NOMO-1 treated with dmso at 0.1 percent for 144 hours (cell line): ENCODE results near the gene NLGN4Y.

Experiments used
- DNase-seq: peaks from one replicate; lab custom pipeline; 2025; ENCODE audit not compliant: unreplicated experiment; lab: John Stamatoyannopoulos, UW

NLGN4Y gene

GRCh38 chrY:14524272-14525231 is at the start of gene NLGN4Y:
Gene NLGN4Y, plus strand, starts transcription at chrY:14524529. Its CDS starts 97,591 bp downstream, at chrY:14622120.
- no peak for DNase-seq

- DNase-seq, result no peak
Measured at GRCh38 chrY:14485935-14486334, 38.4 kb upstream of the NLGN4Y start.

- DNase-seq, result no peak
Measured at GRCh38 chrY:14490226-14490625, 34.1 kb upstream of the NLGN4Y start.

GRCh38 chrY:14498071-14498470 is 26.3 kb upstream of the NLGN4Y start:
- no peak for DNase-seq

- DNase-seq, result no peak
Measured at GRCh38 chrY:14504592-14504991, 19.7 kb upstream of the NLGN4Y start.

GRCh38 chrY:14522379-14522950 is 1.9 kb upstream of the NLGN4Y start:
- no peak for DNase-seq

GRCh38 chrY:14523491-14524271 is 648 bp upstream of the NLGN4Y start:
- DNase-seq, result no peak

GRCh38 chrY:14525315-14525714 is 986 bp downstream of the NLGN4Y start:
- no peak for DNase-seq

- no peak for DNase-seq
Measured at GRCh38 chrY:14528361-14528760, 4.0 kb downstream of the NLGN4Y start.

GRCh38 chrY:14536703-14537102 is 12.4 kb downstream of the NLGN4Y start:
- no peak for DNase-seq

GRCh38 chrY:14543506-14543905 is 19.2 kb downstream of the NLGN4Y start:
- no peak for DNase-seq

GRCh38 chrY:14581294-14581693 is 57.0 kb downstream of the NLGN4Y start:
- no peak for DNase-seq

- DNase-seq, result no peak
Measured at GRCh38 chrY:14586725-14587124, 62.4 kb downstream of the NLGN4Y start.

- no peak for DNase-seq
Measured at GRCh38 chrY:14601372-14601771, 77.0 kb downstream of the NLGN4Y start.

GRCh38 chrY:14617625-14618024 is 93.3 kb downstream of the NLGN4Y start:
- no peak for DNase-seq

- DNase-seq, result no peak
Measured at GRCh38 chrY:14618513-14618912, 94.2 kb downstream of the NLGN4Y start.

- no peak for DNase-seq
Measured at GRCh38 chrY:14628208-14628607, 103.9 kb downstream of the NLGN4Y start.

GRCh38 chrY:14631676-14632075 is 107.3 kb downstream of the NLGN4Y start:
- DNase-seq, result no peak

GRCh38 chrY:14633718-14634117 is 109.4 kb downstream of the NLGN4Y start:
- DNase-seq, result no peak

- DNase-seq, result no peak
Measured at GRCh38 chrY:14634954-14635353, 110.6 kb downstream of the NLGN4Y start.

GRCh38 chrY:14637551-14637950 is 113.2 kb downstream of the NLGN4Y start:
- no peak for DNase-seq

GRCh38 chrY:14641853-14642252 is 117.5 kb downstream of the NLGN4Y start:
- DNase-seq, result no peak
